NCI-H774 (cell line): ENCODE measurements around the gene MTA1.

ENCODE experiments used
- DNase-seq: peaks from one replicate; lab custom pipeline; 2025; lab: John Stamatoyannopoulos, UW

Gene MTA1

DNA sequence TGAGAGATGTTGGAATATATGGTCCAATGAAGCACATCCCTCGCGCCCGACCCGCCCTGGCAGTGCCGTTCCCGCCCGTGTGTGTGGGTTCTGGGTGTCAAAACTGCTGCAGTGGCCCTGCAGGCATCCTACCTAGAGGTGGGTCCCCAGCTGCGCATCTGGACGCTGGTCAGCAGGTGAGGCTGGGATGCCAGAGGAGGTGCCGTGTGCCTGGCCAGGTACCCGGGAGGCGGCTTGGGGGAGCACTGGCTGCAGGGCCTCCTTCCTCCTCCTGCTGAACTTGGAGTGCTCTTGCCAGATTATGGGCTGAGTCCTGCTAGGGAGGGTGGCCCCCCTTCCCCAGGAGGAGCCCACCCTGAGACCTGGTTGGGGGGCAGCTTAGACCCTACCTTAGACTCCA is 5.2 kb downstream of the MTA1 start:
- no peak for DNase-seq

DNA sequence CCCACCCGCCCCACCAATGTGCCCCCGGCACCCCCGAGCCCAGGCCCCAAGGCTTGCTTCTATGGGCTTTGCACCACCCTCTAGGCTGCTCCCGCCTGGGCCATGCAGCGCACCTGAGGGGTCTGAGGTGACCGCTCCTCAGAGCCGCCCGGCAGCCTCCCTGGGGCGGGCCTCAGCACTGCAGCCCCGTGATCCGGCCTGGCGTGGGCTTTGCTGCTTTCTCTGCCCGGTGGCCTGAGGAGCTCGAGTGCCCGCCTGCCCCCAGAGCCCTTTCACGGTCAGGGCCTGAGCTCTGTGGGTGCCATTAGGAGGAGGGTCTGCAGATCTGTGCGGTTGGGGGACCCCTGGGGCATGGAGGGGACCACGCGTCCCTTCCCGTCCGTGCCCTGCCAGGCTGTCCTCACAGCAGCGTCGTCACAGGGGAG is 6.2 kb downstream of the MTA1 start:
- DNase-seq: no peak

DNA sequence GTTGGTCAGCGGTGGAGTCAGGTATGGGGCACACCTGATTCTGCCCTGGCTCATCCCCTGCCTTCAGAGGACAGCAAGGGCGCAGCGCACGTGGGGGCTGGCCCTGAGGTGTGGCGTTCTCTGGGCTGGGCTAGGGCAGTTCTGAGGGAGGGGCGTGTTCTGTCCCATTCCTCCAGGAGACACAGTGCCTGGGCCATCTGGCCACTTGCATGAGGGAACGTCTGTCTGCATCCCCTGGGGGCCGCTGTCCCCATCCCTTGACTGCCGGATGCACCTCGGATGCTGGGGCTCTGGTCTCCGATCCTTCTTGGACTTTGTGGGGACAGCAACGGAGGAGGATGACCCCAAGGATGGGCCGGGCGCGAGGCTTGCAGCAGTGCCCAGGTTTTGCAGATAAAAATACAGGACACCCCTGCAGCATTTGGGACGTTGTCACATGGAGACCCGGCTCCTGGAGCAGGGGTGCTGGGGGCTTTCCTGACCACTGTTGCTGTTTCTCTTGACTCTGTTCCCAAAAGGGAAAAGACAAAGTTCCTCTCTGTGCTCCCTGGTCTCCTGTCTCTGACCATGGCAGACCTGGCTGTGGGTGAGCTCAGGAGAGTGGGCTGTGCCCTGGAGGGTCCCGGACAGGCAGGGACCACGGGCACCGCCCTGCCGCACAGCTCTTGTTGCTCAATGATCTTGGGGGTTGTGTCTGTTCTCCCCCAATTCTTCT is 6.9 kb downstream of the MTA1 start:
- DNase-seq: no peak

DNA sequence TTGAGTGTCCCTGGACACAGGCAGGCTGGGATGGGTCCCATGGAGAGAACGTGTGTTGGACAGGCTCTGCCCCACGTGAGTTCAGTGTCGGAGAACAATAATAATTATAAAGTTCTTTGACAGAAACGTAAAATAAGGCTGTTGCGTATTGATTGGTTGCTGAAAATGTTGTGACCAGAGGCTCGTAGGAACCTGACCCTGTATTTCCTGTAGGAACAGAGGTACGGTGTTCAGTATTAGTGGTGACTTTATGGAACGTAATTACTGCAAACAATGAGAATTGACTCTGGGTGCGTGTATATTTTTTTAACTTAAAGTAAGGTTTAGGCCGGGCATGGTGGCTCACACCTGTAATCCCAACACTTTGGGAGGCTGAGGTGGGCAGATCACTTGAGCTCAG is 7.8 kb downstream of the MTA1 start:
- no peak for DNase-seq

DNA sequence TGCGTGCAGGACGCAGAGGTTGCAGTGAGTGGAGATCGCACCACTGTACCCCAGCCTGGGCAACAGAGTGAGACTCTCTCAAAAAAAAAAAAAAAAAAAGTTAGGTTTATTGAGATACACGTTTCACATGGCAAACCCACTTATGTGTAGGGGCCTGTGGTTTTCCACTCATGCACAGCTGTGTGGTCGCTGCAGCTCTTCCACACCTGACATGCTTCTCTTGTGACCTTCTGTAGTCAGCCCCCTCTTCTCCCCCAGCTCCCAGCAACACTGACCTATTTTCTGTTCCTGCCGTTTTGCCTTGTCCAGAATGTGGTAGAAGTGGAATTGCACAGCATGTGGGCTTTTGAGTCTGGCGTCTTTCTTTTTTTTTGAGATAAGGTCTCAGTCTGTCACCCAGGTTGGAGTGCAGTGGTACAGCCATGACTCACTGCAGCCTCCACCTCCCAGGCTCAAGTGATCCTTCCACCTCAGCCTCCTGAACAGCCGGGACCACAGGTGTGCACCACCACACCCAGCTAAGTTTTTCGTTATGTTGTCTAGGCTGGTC is 8.4 kb downstream of the MTA1 start:
- no peak for DNase-seq

DNA sequence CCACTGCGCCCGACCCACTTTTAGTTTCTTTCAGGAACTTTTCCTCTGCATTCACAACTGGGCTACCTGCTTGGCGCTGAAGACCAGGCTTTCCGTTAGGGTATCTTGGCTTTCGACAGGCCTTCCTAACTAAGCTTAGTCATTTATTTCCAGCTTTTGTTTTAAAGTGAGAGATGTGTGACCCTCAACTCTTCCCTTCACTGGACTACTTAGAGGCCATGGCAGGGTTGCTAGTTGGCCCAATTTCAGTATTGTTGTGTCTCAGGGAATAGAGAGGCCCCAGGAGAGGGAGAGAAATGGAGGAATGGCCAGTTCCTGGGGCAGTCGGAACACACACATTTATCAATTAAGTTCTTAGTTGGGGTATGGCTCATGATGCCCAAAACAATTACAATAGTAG is 10.4 kb downstream of the MTA1 start:
- no peak for DNase-seq

DNA sequence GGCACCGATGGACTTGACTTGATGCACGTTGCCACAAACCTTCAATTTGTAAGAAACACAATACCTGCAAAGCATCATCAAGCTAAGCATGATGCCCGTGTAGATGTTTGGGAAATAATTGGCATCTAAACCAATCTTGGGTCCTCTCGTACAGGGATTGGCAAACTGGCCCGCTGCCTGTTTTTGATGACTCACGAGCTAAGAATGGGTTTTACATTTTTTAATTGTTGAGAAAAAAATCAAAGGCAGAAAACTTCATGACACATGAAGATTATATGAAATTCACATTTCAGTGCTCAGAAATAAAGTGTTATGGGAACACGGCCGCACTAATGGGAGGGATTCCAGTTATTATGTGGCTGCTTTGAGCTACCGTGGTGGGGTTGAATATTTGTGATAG is 10.9 kb downstream of the MTA1 start:
- DNase-seq: no peak

DNA sequence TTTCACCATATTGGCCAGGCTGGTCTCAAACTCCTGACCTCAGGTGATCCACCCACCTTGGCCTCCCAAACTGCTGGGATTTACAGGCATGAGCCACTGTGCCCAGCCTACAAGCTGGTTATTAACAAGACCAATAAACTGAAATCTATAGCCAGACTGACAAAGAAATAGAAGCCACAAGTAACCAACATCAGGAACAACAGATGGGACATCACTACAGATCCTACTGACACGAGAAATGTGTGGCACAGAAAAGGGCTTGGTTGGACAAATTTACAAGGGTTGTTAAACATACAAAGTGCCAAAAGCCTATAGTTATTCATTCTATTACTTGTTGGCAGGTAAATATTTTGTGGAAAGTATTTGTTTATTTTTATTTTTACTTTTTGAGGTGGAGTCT is 11.6 kb downstream of the MTA1 start:
- DNase-seq: no peak

DNA sequence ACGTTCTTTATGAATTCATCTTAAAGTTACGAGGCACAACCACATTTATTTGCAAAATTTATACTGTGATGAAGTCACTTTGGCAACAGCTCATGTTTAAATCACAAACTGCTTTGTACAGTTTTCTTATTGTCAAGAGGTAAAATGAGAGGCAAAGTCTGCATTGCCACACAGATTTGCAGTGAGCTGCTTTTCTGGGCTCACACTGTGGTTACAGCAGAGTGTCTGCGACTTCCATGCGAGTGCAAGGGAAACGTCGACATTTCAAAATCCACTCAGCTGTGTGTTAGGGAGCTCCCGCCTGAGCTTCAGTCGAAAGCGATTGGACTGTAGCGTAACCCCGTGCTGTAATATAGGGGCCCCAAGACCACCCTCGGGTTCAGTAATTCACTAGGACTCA is 13.0 kb downstream of the MTA1 start:
- DNase-seq: no peak

DNA sequence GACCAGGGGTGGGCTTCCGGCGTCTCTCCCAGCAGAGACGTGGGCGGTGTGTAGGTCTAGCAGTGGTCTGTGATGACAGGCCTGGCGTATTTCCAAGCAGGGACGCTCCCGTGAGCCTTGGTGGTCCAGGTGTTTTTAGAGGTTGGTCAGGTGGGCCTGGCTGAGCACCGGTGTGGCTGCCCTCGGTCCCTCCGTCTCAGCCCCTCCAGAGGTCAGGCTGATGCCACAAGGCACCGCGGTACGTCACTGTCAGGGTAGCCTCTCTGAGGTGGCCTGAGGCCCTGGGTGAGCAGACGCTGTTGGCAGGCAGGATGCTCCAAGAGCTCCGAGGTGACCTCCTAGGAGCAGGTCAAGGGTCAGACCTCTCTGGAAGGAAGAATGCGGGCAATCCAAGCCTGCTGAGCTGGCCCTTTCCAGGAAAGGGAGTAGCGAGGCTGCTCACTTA is 13.6 kb downstream of the MTA1 start:
- no peak for DNase-seq

DNA sequence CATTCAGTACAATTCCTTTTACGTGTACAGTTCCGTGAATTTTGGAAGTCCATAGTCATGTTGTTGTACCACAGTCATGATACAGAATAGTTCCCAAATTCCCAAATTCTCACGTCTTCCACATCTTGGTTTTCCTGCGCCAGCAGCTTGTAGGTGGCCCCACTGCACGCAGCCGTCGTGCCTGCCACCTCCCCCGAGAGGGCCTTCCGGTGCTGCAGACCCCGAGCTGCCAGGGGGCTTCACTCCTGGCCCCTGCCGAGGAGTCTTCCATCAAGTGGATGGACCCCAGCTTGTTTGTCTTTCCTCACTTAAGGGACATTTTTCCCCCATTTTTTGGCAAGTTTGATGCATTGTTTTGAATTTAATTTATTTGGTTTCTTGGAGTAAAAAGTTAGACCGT is 16.8 kb downstream of the MTA1 start:
- no peak for DNase-seq

DNA sequence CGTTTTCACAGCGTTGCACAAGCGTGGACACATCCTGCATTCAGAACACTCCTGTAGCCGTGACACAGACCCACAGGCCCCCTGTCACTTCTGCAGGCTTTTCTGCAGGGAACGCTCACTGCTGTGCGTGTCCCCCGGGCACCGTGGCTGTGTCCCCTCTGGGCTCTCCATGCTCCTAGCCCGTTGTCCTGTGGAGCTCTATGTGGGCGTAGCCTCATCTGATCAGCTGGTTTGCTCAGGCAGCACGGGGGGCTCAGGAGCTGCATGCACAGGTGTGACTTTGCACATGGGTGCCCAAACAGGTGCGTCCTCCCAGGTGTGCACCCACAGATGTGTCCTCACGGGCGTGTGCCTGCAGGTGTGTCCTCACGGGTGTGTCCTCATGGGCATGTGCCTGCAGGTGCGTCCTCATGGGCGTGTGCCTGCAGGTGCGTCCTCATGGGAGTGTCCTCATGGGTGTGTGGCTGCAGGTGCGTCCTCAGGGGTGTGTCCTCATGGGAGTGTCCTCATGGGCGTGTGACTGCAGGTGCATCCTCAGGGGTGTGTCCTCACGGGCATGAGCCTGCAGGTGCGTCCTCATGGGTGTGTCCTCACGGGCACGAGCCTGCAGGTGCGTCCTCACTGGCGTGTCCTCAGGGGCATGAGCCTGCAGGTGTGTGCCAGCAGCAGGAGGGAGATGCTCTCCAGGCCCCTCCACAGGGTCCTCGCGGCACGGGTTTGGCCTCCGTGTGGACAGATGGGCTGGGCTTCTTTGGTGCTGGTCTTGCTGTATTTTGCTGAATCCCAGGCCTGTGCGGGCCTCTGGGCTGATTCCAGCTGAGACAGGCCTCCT is 17.5 kb downstream of the MTA1 start:
- DNase-seq: peak; percentile 7

DNA sequence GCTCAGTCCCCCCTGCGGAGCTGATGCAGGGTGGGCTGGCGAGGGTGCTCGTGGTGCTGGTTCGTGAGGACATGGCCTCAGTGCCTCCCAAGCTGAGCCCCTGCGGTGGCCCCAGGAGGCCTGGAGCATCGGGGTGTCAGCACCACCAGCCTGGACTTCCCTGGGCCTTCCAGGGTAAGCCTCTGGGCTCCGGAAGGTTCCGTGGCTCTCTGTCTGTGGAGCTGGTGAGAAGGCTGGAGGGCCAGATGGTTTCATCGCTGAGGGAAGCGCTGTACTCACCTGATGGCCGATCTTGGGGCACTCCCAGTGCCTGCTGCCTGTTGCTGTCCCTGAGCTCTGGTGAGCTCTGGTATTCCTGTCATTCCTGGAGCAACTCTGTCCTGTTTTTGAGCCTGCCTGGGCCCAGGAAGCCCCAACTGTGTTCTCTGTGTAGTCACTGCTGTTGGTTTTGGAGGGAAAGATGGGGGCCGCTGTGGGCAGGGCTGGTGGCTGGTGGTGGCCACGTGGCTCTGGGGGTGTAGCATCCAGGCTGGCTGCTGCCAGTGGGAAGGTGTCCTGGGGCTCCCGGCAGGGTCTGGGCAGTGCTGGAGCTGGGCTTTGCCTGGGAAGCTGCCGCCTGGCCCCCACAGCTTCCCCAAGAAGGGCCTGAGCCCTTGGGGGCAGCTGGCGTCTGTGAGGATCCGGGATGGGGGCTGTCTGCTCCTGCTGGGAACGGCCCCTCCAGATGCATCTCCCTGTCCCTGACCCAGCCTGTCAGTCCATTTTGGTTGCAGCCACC is 18.3 kb downstream of the MTA1 start:
- no peak for DNase-seq

DNA sequence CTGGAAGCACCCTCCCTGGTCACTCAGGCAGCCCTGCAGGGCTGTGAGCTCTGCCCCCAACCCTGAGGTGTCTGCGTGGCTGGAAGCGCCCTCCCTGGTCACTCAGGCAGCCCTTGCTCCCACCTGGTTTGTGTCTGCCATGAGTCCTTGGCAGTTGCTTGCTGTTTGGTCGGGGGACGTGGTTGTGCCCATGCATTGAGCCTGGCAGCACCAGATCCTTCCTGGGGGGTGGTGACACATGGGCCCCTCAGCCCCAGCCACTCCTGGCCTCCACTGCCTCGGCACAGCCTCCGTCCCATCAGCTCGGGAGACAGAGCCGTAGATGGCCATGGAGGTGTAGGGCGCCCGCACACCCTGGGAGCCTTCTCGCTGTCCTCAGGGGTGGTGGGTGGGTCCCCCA is 19.6 kb downstream of the MTA1 start:
- DNase-seq: no peak

DNA sequence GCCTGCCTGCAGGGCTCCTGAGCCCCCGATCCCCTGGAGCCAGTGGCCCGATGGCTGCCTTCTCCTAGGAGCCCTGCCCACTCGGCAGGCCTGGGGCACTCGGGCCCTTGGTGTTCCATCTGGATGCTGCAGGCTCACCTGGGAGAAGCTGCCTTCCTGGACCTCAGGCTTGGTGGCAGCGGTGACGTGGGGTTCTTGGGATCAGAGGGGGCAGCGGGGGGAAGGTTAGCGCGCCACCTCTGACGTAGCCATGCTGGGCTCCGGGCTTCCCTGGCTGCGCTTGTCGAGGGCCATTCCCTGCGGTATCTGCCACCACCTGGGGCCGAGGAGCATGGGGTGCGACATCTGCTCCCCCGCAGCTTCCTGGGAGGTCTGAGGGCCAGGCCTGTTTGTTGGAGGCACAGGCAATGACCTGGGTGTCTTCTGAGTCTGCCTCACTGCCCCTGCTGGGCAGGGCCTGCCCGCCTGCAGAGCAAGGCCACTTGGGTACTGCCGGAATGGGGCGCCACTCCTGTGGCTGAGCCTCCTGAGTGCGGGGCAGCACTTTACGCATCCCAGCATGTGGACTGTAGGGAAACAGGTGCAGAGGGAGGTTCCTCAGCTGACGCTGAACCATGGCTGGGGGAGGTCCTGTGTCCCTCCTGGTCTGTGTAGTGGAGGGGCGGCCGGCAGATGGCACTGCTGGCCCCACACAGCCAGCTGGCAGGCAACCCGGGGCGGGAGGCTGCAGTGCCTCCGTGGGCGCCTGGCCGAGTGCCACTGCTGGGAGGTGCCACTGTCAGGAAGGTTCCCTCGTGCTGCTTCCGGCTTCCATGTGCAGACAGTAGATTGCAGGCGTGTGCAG is 20.3 kb downstream of the MTA1 start:
- no peak for DNase-seq

DNA sequence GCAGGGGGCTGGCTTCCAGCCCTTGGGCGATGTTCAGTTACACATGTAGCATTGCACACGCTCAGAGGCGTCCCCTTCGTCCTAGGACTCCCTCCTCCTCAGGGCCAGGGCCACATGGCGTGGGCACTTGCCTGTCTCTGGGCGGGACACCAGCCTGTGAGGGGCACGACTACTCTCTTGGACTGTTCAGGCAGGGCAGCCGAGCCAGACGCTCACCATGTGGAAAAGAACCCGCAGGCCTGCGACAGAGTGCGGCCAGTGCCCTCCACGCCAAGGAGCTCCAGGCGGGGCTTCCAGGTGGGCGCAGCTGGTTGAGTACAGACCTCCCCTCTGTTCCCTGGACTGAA is 20.9 kb downstream of the MTA1 start:
- no peak for DNase-seq

DNA sequence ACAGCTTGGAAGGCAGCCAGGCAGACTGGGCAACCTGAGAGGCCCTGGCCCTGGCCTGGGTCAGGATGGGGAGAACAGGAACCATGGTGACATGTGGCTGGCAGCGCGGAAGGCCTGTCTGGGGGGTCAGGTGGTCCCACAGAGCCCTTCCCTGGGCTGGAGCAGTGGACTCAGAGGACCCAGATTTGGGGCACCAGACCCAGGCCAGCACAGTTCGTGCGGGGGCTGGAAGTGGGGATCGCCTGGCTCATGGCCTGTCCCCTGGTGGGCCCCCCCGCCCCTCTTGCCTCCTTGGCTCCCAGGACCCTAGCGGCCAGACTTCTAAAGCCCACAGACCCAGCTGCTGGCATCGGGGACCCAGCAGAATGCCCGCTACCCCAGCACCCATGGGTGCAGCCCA is 21.4 kb downstream of the MTA1 start:
- DNase-seq: no peak

DNA sequence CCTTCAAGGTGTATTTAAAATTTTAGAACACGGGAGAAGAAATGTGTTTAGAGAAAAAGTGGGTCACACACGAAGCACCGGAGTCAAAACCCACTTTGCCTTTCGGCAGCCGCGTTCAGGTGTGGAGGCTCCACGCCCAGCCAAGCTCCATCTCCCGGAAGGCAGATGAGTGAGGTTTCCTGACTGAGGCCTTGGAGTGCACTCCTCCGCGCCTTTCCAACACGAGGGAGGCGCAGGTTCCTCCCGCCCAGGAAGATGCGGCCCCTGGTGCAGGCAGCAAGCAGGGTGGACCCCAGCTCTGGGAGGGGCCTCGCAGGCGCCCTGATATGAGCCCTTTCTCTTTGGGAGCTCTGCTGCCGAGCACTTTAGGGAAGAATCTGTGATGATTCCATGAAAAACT is 22.5 kb downstream of the MTA1 start:
- no peak for DNase-seq

DNA sequence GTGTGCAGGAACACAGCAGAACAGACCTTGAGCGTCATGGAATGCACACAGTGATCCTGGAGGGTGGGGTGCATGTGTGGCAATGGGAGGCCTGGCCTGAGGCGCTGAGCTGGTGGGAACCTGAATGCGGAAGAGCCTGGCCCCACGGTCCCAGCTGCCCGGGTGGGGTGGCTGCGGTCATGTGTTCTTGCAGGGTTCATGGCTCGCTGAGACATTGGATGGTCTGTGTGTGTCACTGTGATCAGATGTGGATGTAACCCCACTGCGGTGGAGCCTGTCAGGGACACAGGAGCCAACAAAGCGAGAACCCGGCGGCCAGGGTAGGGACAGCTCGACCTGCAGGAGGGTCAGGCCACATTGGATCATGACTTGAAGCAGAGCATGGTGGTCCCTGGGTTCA is 23.2 kb downstream of the MTA1 start:
- DNase-seq: no peak

DNA sequence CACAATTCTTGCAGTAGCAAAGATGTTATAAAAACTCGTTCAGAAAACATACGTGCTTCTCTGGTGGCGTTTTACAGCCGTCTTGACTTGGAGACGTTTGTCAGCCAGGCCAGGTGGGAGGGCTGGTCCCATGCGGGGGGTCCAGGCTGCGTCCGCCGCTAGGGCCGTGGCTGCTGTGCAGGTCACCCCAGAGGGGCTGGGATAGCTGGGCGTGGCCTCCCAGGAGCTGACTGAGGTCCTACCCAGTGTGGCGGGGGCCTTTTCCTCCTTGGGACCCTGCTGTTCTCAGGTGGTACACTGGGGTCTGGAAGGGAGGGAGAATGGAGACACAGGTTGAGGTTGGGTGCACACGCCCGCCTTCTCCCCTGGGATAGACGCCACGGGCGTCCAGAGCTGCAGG is 25.2 kb downstream of the MTA1 start:
- no peak for DNase-seq

DNA sequence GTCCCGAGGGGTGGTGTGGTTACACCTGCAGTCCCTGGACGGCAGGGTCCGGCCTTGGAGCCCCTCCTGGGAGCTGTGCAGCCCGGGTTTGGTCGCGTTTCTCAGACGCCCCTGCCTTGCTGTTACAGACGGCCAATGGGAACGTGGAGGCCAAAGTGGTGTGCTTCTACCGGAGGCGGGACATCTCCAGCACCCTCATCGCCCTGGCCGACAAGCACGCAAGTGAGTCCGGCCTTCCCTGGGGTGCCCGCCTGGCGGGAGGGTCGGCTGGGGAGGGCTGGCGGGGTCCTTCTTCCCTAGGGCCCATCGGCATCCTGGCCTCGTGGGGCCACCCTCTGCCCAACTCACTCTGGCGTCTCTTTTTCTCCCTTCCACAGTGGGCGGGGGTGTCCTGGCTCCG is 25.7 kb downstream of the MTA1 start:
- no peak for DNase-seq
